H9 (cell line): Measurements from ENCODE around the gene AP3B2. TPM values are rescaled to one million over a fixed set of nuclear protein-coding genes. Genes with fewer than 3 reads are reported as not detected.

Source experiments
- DNase-seq: peaks from one replicate; pipeline ENCODE4 v3.0.0-alpha.2; 2017
- H2AFZ ChIP-seq: one replicate; pipeline ENCODE4 v1.6.1; 2013; ENCODE audit warnings: mild to moderate bottlenecking, low read length, control low read depth, moderate library complexity
- H2AK5ac ChIP-seq: 2 replicates; pipeline ENCODE4 v1.6.1; 2013; ENCODE audit warnings: low read length, control low read depth, mixed read lengths; ENCODE audit not compliant: insufficient read length
- H2BK120ac ChIP-seq: one replicate; pipeline ENCODE4 v1.6.1; 2013; ENCODE audit warnings: low read depth, mild to moderate bottlenecking, low read length, control low read depth, inconsistent platforms; ENCODE audit not compliant: poor library complexity, severe bottlenecking
- H2BK12ac ChIP-seq: 2 replicates; pipeline ENCODE4 v1.6.1; 2013; ENCODE audit warnings: low read length, control low read depth, mixed read lengths, low read depth; ENCODE audit not compliant: insufficient read length
- H2BK15ac ChIP-seq: 2 replicates; pipeline ENCODE4 v1.6.1; 2013; ENCODE audit warnings: low read depth, low read length, control low read depth
- H2BK20ac ChIP-seq: one replicate; pipeline ENCODE4 v1.6.1; 2013; ENCODE audit warnings: low read depth, mild to moderate bottlenecking, low read length, control low read depth, inconsistent platforms; ENCODE audit not compliant: poor library complexity, severe bottlenecking
- H2BK5ac ChIP-seq: 2 replicates; pipeline ENCODE4 v1.6.1; 2013; ENCODE audit warnings: low read length, control low read depth, mixed read lengths; ENCODE audit not compliant: insufficient read length
- H3K14ac ChIP-seq: 2 replicates; pipeline ENCODE4 v1.6.1; 2013; ENCODE audit warnings: low read length, control low read depth; ENCODE audit not compliant: insufficient read depth
- H3K18ac ChIP-seq: 2 replicates; pipeline ENCODE4 v1.6.1; 2013; ENCODE audit warnings: low read depth, mild to moderate bottlenecking, mixed read lengths, low read length, control low read depth; ENCODE audit not compliant: insufficient read length
- H3K23ac ChIP-seq: 2 replicates; pipeline ENCODE4 v1.6.1; 2013; ENCODE audit warnings: low read length, control low read depth, mixed read lengths, low read depth; ENCODE audit not compliant: insufficient read length
- H3K23me2 ChIP-seq: 2 replicates; pipeline ENCODE4 v1.6.1; 2013; ENCODE audit warnings: low read depth, mild to moderate bottlenecking, mixed read lengths, low read length, control low read depth; ENCODE audit not compliant: insufficient read length, poor library complexity, severe bottlenecking
- H3K27ac ChIP-seq: 2 replicates; pipeline ENCODE4 v1.5.1; 2013; ENCODE audit warnings: low read length, control low read depth, mixed read lengths, low read depth; ENCODE audit not compliant: insufficient read length
- H3K27me3 ChIP-seq: 2 replicates; pipeline ENCODE4 v1.6.1; 2013; ENCODE audit warnings: low read length, control low read depth, inconsistent platforms; ENCODE audit not compliant: insufficient read depth
- H3K4ac ChIP-seq: 2 replicates; pipeline ENCODE4 v1.6.1; 2013; ENCODE audit warnings: low read depth, mild to moderate bottlenecking, control low read depth, inconsistent platforms, low read length, moderate library complexity
- H3K4me1 ChIP-seq: 2 replicates; pipeline ENCODE4 v1.6.1; 2013; ENCODE audit warnings: low read length, control low read depth, inconsistent platforms; ENCODE audit not compliant: insufficient read depth
- H3K4me2 ChIP-seq: 2 replicates; pipeline ENCODE4 v1.6.1; 2013; ENCODE audit warnings: low read length, control low read depth, mixed read lengths; ENCODE audit not compliant: insufficient read length, insufficient read depth
- H3K56ac ChIP-seq: 2 replicates; pipeline ENCODE4 v1.6.1; 2013; ENCODE audit warnings: low read depth, mild to moderate bottlenecking, mixed read lengths, low read length, control low read depth; ENCODE audit not compliant: insufficient read length
- H3K79me1 ChIP-seq: 2 replicates; pipeline ENCODE4 v1.6.1; 2013; ENCODE audit warnings: low read depth, mild to moderate bottlenecking, moderate library complexity, low read length, control low read depth, inconsistent platforms; ENCODE audit not compliant: insufficient read depth, poor library complexity, severe bottlenecking
- H3K79me2 ChIP-seq: 2 replicates; pipeline ENCODE4 v1.6.1; 2013; ENCODE audit warnings: low read length, control low read depth, inconsistent platforms; ENCODE audit not compliant: insufficient read depth
- H3K9ac ChIP-seq: 2 replicates; pipeline ENCODE4 v1.6.1; 2013; ENCODE audit warnings: low read length, control low read depth, mixed read lengths; ENCODE audit not compliant: insufficient read length; ENCODE audit errors: extremely low read depth
- H3K9me3 ChIP-seq: one replicate; pipeline ENCODE4 v1.6.1; 2013; ENCODE audit warnings: low read depth, low read length, inconsistent platforms; ENCODE audit not compliant: control insufficient read depth
- H3T11ph ChIP-seq: one replicate; pipeline ENCODE4 v1.6.1; 2013; ENCODE audit warnings: mild to moderate bottlenecking, low read length, control low read depth, inconsistent platforms
- H4K20me1 ChIP-seq: one replicate; pipeline ENCODE4 v1.6.1; 2013; ENCODE audit not compliant: control insufficient read depth, insufficient read length, insufficient read depth
- H4K5ac ChIP-seq: 2 replicates; pipeline ENCODE4 v1.6.1; 2013; ENCODE audit warnings: low read depth, mild to moderate bottlenecking, mixed read lengths, low read length, control low read depth; ENCODE audit not compliant: insufficient read length
- H4K8ac ChIP-seq: replicated peaks from 2 replicates; pipeline ENCODE4 v1.6.1; 2013; ENCODE audit warnings: low read length, control low read depth, mixed read lengths, low read depth; ENCODE audit not compliant: insufficient read length
- H4K91ac ChIP-seq: 2 replicates; pipeline ENCODE4 v1.6.1; 2013; ENCODE audit warnings: low read depth, mild to moderate bottlenecking, moderate library complexity, mixed read lengths, low read length, control low read depth; ENCODE audit not compliant: insufficient read length
- H3K27ac Mint-ChIP-seq, 3 experiments: 2 replicates in 2 of 3; 3 replicates in 1 of 3; pipeline ENCODE4 v1.8.0; 2020 to 2021; ENCODE audit warnings: mixed read lengths in 3 of 3, mild to moderate bottlenecking in 1 of 3, moderate library complexity in 1 of 3
- H3K27me3 Mint-ChIP-seq: 2 replicates; pipeline ENCODE4 v1.8.0; 2021; ENCODE audit warnings: low read depth, mild to moderate bottlenecking, moderate library complexity, mixed read lengths
- H3K36me3 Mint-ChIP-seq, 3 experiments: 2 replicates in 2 of 3; 3 replicates in 1 of 3; pipeline ENCODE4 v1.8.0; 2020 to 2021; ENCODE audit warnings: low read depth in 3 of 3, mixed read lengths in 3 of 3; ENCODE audit not compliant: insufficient read depth in 1 of 3
- H3K4me1 Mint-ChIP-seq, 2 experiments: 2 replicates each; pipeline ENCODE4 v1.8.0; 2020; ENCODE audit warnings: mixed read lengths in 2 of 2
- H3K4me3 Mint-ChIP-seq, 2 experiments: 2 replicates in 1 of 2; 3 replicates in 1 of 2; pipeline ENCODE4 v1.8.0; 2020 to 2021; ENCODE audit warnings: mild to moderate bottlenecking in 2 of 2, mixed read lengths in 2 of 2, moderate library complexity in 1 of 2
- H3K9me3 Mint-ChIP-seq, 2 experiments: 2 replicates in 1 of 2; 3 replicates in 1 of 2; pipeline ENCODE4 v1.8.0; 2020; ENCODE audit warnings: mild to moderate bottlenecking in 2 of 2, mixed read lengths in 2 of 2, moderate library complexity in 1 of 2
- CTCF ChIP-seq: fragments of 200-600 bp; sonication (generic); conservative IDR thresholded peaks from 3 replicates; pipeline ENCODE4 v1.8.0; 2021; ENCODE audit warnings: antibody characterized with exemption, mild to moderate bottlenecking
- WGBS: extraction: QIAGEN DNeasy Blood & Tissue Kit; methylation state at CpG from one replicate; pipeline ENCODE4 v1.1.7; 2013; ENCODE audit warnings: missing lambda C conversion rate, low lambda C conversion rate, mixed read lengths; ENCODE audit not compliant: insufficient read length; ENCODE audit errors: extremely low coverage; 5-methylcytosine and 5-hydroxymethylcytosine counted together
- total RNA-seq: library from RNA; stranded (reverse); gene quantifications from 2 replicates; pipeline ENCODE4 v1.2.1, GENCODE V29; 2021

The AP3B2 gene
- total RNA-seq, 1 experiment from 2014 or later, result 10.6 TPM

DNA sequence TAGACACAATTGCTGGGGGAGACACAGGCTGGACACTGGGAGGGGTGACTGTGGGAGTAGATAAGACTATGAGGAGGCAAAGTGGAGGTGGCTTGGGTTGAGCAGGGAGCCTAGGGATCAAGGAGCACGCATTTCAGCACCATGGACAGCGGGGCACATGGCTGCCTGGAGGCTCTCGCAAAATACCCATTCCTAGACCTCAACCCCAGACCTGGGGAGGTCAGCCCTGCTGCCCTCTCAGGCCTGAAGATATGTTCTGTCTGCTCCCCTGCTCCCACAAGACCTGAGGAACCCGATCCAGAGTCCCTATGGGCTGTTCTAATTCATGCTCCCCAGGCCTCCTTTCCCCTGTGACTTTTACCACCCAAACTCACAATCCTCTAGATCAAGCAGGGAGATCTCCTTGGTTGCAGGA lies 46.5 kb downstream of the AP3B2 start:
- no peaks in the 10 kb centered on the region for H3K79me2 ChIP-seq
- Mint-ChIP-seq H3K4me3 (no peak overlapping the region; a peak in 1 of 5 replicates), H3K9me3 (no peaks in the 10 kb centered on the region), H3K27ac (no peak overlapping the region; a peak in 1 of 7 replicates), H3K27me3 (peaks cover 27% of the 10 kb centered on the region), H3K36me3 (no peaks in the 10 kb centered on the region; a peak in 1 of 7 replicates), H3K4me1 (peaks cover 4 to 5% of the 10 kb centered on the region in 2 experiments)
- no peak overlapping the region for H3K56ac ChIP-seq
- DNase-seq, result peak; percentile 70
- H3K9ac ChIP-seq, result no peak overlapping the region
- no peak overlapping the region for H2AK5ac ChIP-seq
- no peak overlapping the region for H4K91ac ChIP-seq
- TF ChIP-seq CTCF, result no peak
- H2AFZ ChIP-seq, result no peak overlapping the region
- no peak overlapping the region for H3K27ac ChIP-seq
- no peak overlapping the region for H3K14ac ChIP-seq
- H3K9me3 ChIP-seq, result no peaks in the 10 kb centered on the region
- H4K20me1 ChIP-seq, result no peaks in the 10 kb centered on the region
- no peak overlapping the region for H3T11ph ChIP-seq
- H2BK12ac ChIP-seq, result no peak overlapping the region
- WGBS, result no CpG with 5 or more reads among the region's 4 CpGs
- no peak overlapping the region for H4K8ac ChIP-seq
- H2BK20ac ChIP-seq, result no peak overlapping the region
- no peak overlapping the region for H2BK5ac ChIP-seq
- H3K18ac ChIP-seq, result no peak overlapping the region
- H3K4me1 ChIP-seq, result no peaks in the 10 kb centered on the region
- no peaks in the 10 kb centered on the region for H3K23me2 ChIP-seq
- H3K4me2 ChIP-seq, result no peak overlapping the region
- no peak overlapping the region for H4K5ac ChIP-seq
- no peaks in the 10 kb centered on the region for H3K27me3 ChIP-seq
- H3K4ac ChIP-seq, result no peak overlapping the region
- H2BK15ac ChIP-seq, result no peak overlapping the region
- H3K23ac ChIP-seq, result no peak overlapping the region
- H3K79me1 ChIP-seq, result no peaks in the 10 kb centered on the region
- no peak overlapping the region for H2BK120ac ChIP-seq
